HUES6 (cell line): ENCODE data around the gene PALLD.

Experiments
- H3K27ac ChIP-seq: 2 replicates; pipeline ENCODE4 v1.7.0; 2013; ENCODE audit warnings: low read depth, mild to moderate bottlenecking, low read length, inconsistent platforms
- H3K27me3 ChIP-seq: 2 replicates; pipeline ENCODE4 v1.6.1; 2013; ENCODE audit warnings: low read length; ENCODE audit not compliant: control insufficient read depth, insufficient read depth
- H3K36me3 ChIP-seq: 2 replicates; pipeline ENCODE4 v1.6.1; 2013; ENCODE audit warnings: low read length; ENCODE audit not compliant: control insufficient read depth, insufficient read depth
- H3K4me1 ChIP-seq: 2 replicates; pipeline ENCODE4 v1.6.1; 2013; ENCODE audit warnings: low read length; ENCODE audit not compliant: control insufficient read depth, insufficient read depth
- H3K4me3 ChIP-seq: 2 replicates; pipeline ENCODE4 v1.5.1; 2013; ENCODE audit warnings: low read depth, low read length
- H3K9ac ChIP-seq: one replicate; pipeline ENCODE4 v1.6.1; 2013; ENCODE audit warnings: mild to moderate bottlenecking, low read length
- H3K9me3 ChIP-seq: 2 replicates; pipeline ENCODE4 v1.6.1; 2013; ENCODE audit warnings: low read depth, low read length; ENCODE audit not compliant: control insufficient read depth, insufficient read depth

PALLD gene

DNA sequence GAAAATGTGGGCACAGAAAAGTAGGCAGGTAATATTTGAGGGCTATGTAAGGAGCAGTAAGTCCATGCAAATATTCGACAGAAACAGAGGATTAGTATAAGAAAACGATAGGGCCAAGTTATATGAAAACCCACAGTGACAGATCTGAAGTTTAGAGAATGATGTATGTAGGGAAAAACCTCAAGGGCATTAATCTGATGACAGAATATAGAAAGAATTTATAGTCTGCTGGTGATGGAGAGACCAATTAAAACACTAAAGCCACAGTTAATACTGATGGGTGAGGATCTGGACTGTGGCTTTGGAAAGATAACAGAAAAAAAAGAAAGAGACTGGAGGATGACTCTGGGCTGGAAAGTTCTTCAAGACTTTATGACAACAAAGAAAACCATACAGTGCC is 169.7 kb downstream of the PALLD start:
- H3K9me3 ChIP-seq = no peaks in the 10 kb centered on the region
- H3K4me1 ChIP-seq = 0 out of 2 replicates have a peak, but pooled peaks cover 3% of the 10 kb centered on the region
- H3K9ac ChIP-seq = no peak overlapping the region
- no peak overlapping the region for H3K4me3 ChIP-seq
- H3K36me3 ChIP-seq = no peaks in the 10 kb centered on the region
- H3K27me3 ChIP-seq = no peaks in the 10 kb centered on the region
- H3K27ac ChIP-seq = no peak overlapping the region

DNA sequence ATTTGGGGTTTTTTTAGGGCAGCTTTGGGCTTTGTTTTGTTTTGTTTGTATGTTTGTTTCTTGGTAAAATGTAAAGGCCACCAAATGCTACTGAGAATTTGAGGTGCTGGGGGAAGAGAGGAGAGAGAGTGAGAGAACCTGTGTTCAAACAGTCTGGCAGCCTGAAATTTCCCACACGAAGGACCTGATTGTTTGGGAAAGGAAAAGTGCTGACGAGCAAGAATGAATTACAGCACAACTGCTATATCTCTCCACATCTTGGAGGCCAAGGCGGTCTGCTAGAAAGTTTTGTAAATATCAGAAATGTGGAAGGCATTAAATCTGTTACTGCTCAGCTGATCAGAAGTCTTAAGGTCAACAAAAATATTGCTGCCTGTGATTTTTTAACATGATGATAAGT is 170.5 kb downstream of the PALLD start:
- Histone ChIP-seq H3K9ac (no peak overlapping the region), H3K9me3 (no peaks in the 10 kb centered on the region), H3K4me1 (0 out of 2 replicates have a peak, but pooled peaks cover 3% of the 10 kb centered on the region), H3K27ac (no peak overlapping the region), H3K27me3 (no peaks in the 10 kb centered on the region), H3K36me3 (no peaks in the 10 kb centered on the region), H3K4me3 (no peak overlapping the region)

DNA sequence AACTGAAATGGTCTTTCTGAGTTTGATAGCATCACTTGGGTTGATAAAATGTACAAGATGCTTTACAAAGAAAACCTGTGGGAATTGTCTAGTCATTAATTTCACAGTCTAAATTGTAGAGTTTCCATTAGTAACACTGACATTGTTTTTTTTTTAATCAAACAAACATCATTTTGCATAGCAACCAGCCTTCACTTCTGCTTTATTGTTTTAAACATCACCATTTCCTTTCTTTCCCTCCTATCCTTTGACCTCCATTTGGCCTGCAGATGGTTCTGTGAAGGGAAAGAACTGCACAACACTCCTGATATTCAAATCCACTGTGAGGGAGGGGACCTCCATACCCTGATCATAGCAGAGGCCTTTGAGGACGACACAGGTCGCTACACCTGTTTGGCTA is 171.1 kb downstream of the PALLD start:
- 0 out of 2 replicates have a peak, but pooled peaks cover 3% of the 10 kb centered on the region for H3K4me1 ChIP-seq

DNA sequence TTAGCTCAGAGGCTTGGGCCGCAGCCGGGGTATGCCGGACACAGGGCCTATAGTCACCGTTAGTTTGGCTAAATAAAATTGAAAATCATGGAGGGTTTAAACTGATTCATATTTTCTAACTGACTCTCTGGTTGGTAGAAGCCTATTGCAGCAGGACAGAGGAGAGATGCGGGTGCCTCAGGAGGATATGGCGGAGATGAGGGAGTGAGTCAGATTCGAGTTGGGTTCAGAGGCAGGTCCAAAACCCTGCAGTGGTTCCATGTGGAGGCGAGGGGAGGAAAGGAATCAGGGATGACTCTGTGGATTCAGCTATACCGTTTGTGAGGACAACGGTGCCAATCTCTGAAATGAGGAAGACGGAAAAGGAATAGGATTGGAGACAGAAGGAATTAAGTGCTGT is 176.6 kb downstream of the PALLD start:
- no peaks in the 10 kb centered on the region for H3K9me3 ChIP-seq
- no peak overlapping the region for H3K4me3 ChIP-seq
- no peak overlapping the region for H3K27ac ChIP-seq
- peaks cover 9% of the 10 kb centered on the region; the same call in 1 of the 2 replicates for H3K4me1 ChIP-seq
- H3K9ac ChIP-seq = no peak overlapping the region
- no peaks in the 10 kb centered on the region for H3K27me3 ChIP-seq
- no peaks in the 10 kb centered on the region for H3K36me3 ChIP-seq

More for the DNA sequence above, 171.1 kb downstream of the PALLD start:
- H3K27ac ChIP-seq = no peak overlapping the region
- H3K9ac ChIP-seq = no peak overlapping the region
- no peaks in the 10 kb centered on the region for H3K27me3 ChIP-seq
- no peaks in the 10 kb centered on the region for H3K9me3 ChIP-seq
- no peaks in the 10 kb centered on the region for H3K36me3 ChIP-seq
- H3K4me3 ChIP-seq = no peak overlapping the region

GRCh38 chr4:168674077-168674747 is 177.4 kb downstream of the PALLD start:
- no peaks in the 10 kb centered on the region for H3K36me3 ChIP-seq
- no peak overlapping the region for H3K27ac ChIP-seq
- no peaks in the 10 kb centered on the region for H3K27me3 ChIP-seq
- H3K9ac ChIP-seq = no peak overlapping the region
- no peak overlapping the region for H3K4me3 ChIP-seq
- H3K9me3 ChIP-seq = no peaks in the 10 kb centered on the region
- peaks cover 9% of the 10 kb centered on the region; the same call in 1 of the 2 replicates for H3K4me1 ChIP-seq

- H3K36me3 ChIP-seq = no peaks in the 10 kb centered on the region
- H3K27ac ChIP-seq = no peak overlapping the region
- peaks cover 9% of the 10 kb centered on the region; the same call in 1 of the 2 replicates for H3K4me1 ChIP-seq
- no peaks in the 10 kb centered on the region for H3K9me3 ChIP-seq
- H3K4me3 ChIP-seq = no peak overlapping the region
- H3K9ac ChIP-seq = no peak overlapping the region
- no peaks in the 10 kb centered on the region for H3K27me3 ChIP-seq
These were observed 178.0 kb downstream of the PALLD start for GRCh38 chr4:168674866-168675265.

DNA sequence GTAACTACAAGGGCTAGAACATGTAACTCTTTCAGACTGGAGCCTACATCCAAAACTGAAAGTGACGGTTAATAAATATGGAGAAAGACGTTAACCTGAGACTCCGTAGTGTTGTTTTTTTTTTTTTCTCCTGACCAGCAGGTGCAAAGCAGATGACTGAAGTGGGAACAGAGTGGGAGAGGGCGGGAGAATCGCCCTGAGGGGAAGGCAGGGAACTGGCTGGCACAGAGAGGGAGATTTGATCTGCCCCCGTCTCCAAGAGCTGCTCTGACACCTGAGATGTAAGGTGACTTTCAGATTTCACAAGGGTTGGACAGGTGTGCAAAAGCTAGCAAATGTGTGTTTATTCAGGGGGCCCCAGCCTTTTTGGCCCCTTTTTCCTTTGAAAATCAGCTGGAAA is 180.2 kb downstream of the PALLD start:
- Histone ChIP-seq H3K4me1 (peaks cover 9% of the 10 kb centered on the region; the same call in 1 of the 2 replicates), H3K9ac (no peak overlapping the region), H3K4me3 (no peak overlapping the region)

GRCh38 chr4:168677879-168678278 is 181.0 kb downstream of the PALLD start:
- Histone ChIP-seq H3K27me3 (no peaks in the 10 kb centered on the region), H3K9ac (no peak overlapping the region), H3K4me3 (no peak overlapping the region), H3K4me1 (peaks cover 9% of the 10 kb centered on the region; the same call in 1 of the 2 replicates), H3K9me3 (no peaks in the 10 kb centered on the region), H3K27ac (no peak overlapping the region), H3K36me3 (no peaks in the 10 kb centered on the region)

More for the DNA sequence above, 180.2 kb downstream of the PALLD start:
- Histone ChIP-seq H3K36me3 (no peaks in the 10 kb centered on the region), H3K9me3 (no peaks in the 10 kb centered on the region), H3K27me3 (no peaks in the 10 kb centered on the region), H3K27ac (no peak overlapping the region)

- Histone ChIP-seq H3K36me3 (no peaks in the 10 kb centered on the region), H3K27ac (no peak overlapping the region), H3K9me3 (no peaks in the 10 kb centered on the region), H3K4me1 (peaks cover 9% of the 10 kb centered on the region; the same call in 1 of the 2 replicates), H3K9ac (no peak overlapping the region), H3K4me3 (no peak overlapping the region), H3K27me3 (no peaks in the 10 kb centered on the region)
These were observed 182.0 kb downstream of the PALLD start for GRCh38 chr4:168678751-168679366.

GRCh38 chr4:168679397-168679796 is 182.5 kb downstream of the PALLD start:
- Histone ChIP-seq H3K9me3 (no peaks in the 10 kb centered on the region), H3K27ac (no peak overlapping the region), H3K36me3 (no peaks in the 10 kb centered on the region), H3K27me3 (no peaks in the 10 kb centered on the region), H3K9ac (no peak overlapping the region), H3K4me3 (no peak overlapping the region), H3K4me1 (peaks cover 9% of the 10 kb centered on the region; the same call in 1 of the 2 replicates)

DNA sequence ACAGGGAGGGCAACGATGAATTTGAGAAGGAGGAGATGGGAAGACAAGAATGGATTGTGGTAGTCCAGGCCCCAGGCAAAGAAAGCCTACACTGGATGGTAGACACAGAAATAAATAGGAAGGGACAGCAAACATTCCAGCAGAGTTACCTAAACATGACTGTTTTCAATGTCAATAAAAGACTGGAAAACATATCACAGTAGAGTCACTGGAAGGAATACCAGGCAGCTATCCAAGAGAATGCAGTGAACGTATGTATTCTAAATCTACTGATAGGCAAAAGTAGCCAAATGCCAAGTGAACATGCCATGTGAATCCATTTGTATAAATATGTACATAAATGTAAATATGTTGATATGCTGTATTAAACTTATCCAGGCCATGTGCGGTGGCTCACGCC is 183.0 kb downstream of the PALLD start:
- H3K27me3 ChIP-seq = no peaks in the 10 kb centered on the region
- no peak overlapping the region for H3K27ac ChIP-seq

More for the DNA sequence above, 183.0 kb downstream of the PALLD start:
- no peaks in the 10 kb centered on the region for H3K9me3 ChIP-seq
- peaks cover 4% of the 10 kb centered on the region; the same call in 1 of the 2 replicates for H3K4me1 ChIP-seq
- no peak overlapping the region for H3K4me3 ChIP-seq
- no peak overlapping the region for H3K9ac ChIP-seq
- no peaks in the 10 kb centered on the region for H3K36me3 ChIP-seq
